Gastroesophageal sphincter (tissue), 3 donors: ENCODE measurements around the gene CALML6.

Source experiments
- EP300 ChIP-seq: sonication (generic); formaldehyde crosslinking; IDR thresholded peaks from one replicate; pipeline ENCODE4 v1.6.1; 2017; ENCODE audit warnings: antibody characterized with exemption, mild to moderate bottlenecking
- POLR2A ChIP-seq, 2 donors: fragments of 450-650 bp; IDR thresholded peaks; one replicate each; pipeline ENCODE4 v1.6.1; 2017; ENCODE audit warnings: antibody characterized with exemption in 2 of 2, mild to moderate bottlenecking in 2 of 2, moderate library complexity in 1 of 2
- POLR2AphosphoS5 ChIP-seq: sonication (generic); formaldehyde crosslinking; IDR thresholded peaks from one replicate; pipeline ENCODE4 v1.6.1; 2017; ENCODE audit warnings: antibody characterized with exemption
- TF ChIP-seq, protein P1 (sequence below), 4 experiments: fragments of 200-600 bp in 2 of 4; fragments of 450-650 bp in 2 of 4; sonication (generic) in 1 of 4; IDR thresholded peaks; one replicate each; pipeline ENCODE4 v1.5.1; 2017 to 2019; ENCODE audit warnings: antibody characterized with exemption in 4 of 4, mild to moderate bottlenecking in 2 of 4, moderate library complexity in 2 of 4

DNA sequence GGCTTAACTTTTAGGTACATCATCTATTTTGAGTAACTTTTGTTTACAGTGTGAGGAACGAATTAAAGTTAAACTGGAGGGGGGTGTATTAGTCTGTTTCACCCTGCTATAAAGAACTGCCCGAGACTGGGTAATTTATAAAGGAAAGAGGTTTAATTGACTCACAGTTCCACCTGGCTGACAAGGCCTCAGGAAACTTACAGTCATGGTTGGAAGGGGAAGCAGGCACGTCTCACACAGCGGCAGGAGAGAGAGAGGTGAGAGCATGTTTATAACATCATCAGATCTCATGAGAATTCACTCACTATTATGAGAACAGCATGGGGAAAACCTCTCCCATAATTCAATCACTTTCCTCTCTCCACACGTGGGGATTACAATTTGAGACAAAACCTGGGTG is 35.9 kb downstream of the CALML6 start:
- TF ChIP-seq POLR2AphosphoS5 (no peak), EP300 (no peak), POLR2A (IDR thresholded peaks at IDR 0.05) (no peak)
- TF ChIP-seq, protein P1, sequence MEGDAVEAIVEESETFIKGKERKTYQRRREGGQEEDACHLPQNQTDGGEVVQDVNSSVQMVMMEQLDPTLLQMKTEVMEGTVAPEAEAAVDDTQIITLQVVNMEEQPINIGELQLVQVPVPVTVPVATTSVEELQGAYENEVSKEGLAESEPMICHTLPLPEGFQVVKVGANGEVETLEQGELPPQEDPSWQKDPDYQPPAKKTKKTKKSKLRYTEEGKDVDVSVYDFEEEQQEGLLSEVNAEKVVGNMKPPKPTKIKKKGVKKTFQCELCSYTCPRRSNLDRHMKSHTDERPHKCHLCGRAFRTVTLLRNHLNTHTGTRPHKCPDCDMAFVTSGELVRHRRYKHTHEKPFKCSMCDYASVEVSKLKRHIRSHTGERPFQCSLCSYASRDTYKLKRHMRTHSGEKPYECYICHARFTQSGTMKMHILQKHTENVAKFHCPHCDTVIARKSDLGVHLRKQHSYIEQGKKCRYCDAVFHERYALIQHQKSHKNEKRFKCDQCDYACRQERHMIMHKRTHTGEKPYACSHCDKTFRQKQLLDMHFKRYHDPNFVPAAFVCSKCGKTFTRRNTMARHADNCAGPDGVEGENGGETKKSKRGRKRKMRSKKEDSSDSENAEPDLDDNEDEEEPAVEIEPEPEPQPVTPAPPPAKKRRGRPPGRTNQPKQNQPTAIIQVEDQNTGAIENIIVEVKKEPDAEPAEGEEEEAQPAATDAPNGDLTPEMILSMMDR (IDR thresholded peaks at IDR 0.05), result no peak
